ENCODE data around the gene STMP1.

GRCh38 chr7:135704698-135705097 lies 42.4 kb downstream of the STMP1 start:
- TF ChIP-seq CTCF (IDR thresholded peaks at IDR 0.05; ENCODE audit: borderline replicate concordance, extremely low read depth, low read length, poor library complexity, severe bottlenecking) (no peak), EZH2 (IDR thresholded peaks at IDR 0.05; ENCODE audit: borderline replicate concordance, low read depth, low read length, severe bottlenecking) (no peak)

All from DND-41 (cell line).